ENCODE data around the gene CEBPG. TPM values are rescaled to one million over a fixed set of nuclear protein-coding genes. Genes with fewer than 3 reads are reported as not detected.

The CEBPG gene
- total RNA-seq, 1 donor from 2014 or later, result 22.5 TPM

DNA sequence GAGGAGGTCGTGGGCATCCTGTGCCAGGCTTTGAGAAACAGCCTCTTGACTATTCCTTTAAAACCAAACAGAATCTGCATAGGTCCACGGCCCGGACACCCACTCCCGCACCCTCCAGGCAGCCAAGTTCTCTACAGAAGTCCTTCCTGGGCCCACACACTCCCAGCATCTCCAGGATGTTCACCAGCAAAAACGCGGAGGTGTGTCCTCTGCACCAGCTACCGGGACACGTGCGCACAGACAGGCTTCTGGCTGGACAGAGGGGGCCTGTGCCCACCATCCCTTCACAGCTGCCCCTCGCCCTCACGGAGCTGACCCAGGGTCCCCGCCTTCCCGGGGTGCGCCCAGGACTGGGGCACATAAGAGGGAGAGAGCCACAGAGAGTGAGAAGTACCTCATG lies 44.2 kb downstream of the CEBPG start:
- no peak for DNase-seq (ENCODE audit: extremely low read depth, low read depth, low spot score)

- DNase-seq (ENCODE audit: extremely low read depth, low read depth, low spot score), result no peak
These were observed 45.0 kb downstream of the CEBPG start for GRCh38 chr19:33418461-33418860.

- no peak for DNase-seq (ENCODE audit: extremely low read depth, low read depth, low spot score)
These were observed 45.6 kb downstream of the CEBPG start for GRCh38 chr19:33418871-33419787.

GRCh38 chr19:33419788-33420130 lies 46.2 kb downstream of the CEBPG start:
- no peak for DNase-seq (ENCODE audit: extremely low read depth, low read depth, low spot score)

GRCh38 chr19:33420821-33421220 lies 47.3 kb downstream of the CEBPG start:
- DNase-seq (ENCODE audit: extremely low read depth, low read depth, low spot score), result no peak

GRCh38 chr19:33421368-33421767 lies 47.9 kb downstream of the CEBPG start:
- no peak for DNase-seq (ENCODE audit: extremely low read depth, low read depth, low spot score)

DNA sequence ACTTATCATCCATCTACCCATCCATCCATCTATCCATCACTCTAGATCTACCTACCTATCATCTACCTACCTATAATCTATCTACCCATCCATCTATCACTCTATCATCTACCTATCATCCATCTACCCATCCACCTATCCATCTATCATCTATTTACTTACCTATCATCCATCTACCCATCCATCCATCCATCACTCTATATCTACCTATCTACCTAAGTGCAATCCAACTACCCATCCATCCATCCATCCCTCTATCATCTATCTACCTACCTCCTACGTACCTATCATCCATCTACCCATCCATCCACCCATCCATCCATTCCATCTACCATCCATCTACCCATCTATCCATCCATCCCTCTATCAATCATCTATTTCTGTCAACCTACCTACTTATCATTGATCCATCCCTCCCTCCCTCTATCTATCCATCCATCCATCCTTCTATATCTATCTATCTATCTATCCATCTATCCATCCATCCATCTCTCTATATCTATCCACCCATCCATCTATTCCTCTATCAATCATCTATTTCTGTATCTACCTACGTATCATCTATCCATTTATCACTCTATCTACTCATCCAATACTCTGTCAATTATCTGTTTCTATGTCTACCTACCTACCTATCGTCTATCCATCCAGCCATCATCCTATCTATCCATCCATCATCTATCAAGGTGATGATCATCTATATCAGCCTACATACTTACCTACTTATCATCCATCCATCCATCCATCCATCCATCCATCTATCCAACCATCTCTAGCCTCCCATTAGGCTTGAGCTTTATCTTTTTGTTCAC lies 49.1 kb downstream of the CEBPG start:
- no peak for DNase-seq (ENCODE audit: extremely low read depth, low read depth, low spot score)

DNA sequence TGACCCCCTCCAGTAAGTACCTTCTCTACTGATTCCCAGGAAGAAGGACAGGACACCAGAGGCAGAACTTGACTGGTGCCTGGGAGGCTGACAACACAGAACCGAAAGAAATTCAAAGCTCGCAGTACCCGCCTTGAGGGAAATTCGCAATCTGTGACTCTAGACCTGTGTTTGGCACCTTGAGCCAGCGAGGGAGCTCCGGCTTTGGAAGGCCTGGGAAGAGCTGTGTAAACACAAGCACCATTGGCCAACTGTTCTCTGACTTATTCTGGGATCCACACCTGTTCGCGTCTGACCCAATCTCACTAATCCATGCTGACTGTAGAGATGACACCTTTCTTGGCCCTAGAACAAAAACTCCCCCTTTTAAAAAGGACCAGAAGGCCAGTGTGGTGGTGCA lies 50.7 kb downstream of the CEBPG start:
- no peak for DNase-seq (ENCODE audit: extremely low read depth, low read depth, low spot score)

DNA sequence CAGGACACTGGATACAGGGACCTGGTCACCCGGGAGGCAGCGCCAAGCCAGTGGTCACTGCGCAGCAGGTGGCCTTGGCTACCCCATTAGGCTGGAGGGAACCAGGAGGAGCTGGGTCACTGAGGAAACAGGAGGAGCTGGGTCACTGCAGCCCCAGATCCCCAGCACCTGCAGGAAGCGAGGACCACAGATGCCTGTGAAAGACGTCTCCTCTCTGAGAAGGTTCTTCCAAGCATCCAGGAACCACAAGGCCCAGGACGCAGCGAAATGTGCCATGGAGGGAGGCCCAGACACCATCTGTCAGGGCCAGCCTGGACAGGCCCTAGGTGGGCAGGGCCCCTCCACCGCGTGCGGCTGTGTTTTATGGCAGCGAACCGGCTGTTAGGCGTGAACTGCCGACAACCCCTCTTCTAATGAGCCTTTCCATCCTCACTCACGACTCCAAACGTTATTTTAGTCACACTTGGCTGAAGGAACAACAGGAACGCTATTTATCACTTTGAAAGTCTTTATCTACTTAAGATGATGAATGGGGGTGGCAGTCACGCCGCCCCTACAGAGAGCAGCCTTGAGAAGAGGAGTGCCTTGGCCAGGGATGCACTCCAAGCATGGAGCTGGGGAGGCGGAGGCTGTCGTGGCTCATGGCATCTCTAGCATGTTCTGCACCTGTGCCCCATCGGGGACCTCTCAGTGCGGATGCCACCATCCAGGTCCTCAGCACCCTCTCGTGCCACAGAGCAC lies 53.3 kb downstream of the CEBPG start:
- DNase-seq (ENCODE audit: extremely low read depth, low read depth, low spot score), result no peak

GRCh38 chr19:33427801-33428626 lies 54.5 kb downstream of the CEBPG start:
- no peak for DNase-seq (ENCODE audit: extremely low read depth, low read depth, low spot score)

GRCh38 chr19:33428627-33429125 lies 55.2 kb downstream of the CEBPG start:
- no peak for DNase-seq (ENCODE audit: extremely low read depth, low read depth, low spot score)

DNA sequence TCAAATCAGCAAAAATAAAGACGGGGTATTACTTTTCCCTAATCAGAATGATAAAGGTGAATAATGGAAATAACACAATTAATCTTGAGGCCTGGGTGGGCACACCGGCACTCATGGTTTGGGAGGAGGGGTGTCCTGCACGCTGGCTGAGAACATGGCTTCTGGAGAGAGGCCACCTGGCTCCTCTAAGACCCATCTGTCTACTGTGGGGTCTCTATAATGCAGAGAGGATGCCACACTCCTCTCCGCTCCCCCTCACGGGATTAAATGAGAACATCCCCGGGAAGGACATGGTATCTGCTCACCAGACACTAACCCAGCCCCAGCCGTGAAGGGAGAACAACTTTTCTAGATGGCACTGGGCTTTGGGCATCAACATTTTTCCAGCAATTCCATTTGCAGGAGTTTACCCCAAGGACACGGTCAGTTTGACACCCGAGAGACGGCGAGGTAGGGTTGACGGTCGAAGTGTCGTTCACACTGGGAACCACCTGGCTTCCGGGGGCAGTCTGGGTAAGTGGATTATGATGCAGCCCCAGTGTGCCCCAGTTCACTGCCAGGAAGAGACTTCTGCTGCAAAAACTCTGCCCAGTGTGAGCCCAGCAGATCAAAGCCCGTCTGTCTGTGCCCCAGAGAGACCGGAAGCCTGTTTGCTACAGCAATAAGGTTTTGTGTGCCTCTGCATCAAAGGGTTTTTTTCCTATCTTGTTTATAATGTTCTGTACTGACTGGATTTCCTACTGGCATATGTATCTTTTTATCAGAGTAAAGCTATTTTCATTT lies 56.6 kb downstream of the CEBPG start:
- no peak for DNase-seq (ENCODE audit: extremely low read depth, low read depth, low spot score)

DNA sequence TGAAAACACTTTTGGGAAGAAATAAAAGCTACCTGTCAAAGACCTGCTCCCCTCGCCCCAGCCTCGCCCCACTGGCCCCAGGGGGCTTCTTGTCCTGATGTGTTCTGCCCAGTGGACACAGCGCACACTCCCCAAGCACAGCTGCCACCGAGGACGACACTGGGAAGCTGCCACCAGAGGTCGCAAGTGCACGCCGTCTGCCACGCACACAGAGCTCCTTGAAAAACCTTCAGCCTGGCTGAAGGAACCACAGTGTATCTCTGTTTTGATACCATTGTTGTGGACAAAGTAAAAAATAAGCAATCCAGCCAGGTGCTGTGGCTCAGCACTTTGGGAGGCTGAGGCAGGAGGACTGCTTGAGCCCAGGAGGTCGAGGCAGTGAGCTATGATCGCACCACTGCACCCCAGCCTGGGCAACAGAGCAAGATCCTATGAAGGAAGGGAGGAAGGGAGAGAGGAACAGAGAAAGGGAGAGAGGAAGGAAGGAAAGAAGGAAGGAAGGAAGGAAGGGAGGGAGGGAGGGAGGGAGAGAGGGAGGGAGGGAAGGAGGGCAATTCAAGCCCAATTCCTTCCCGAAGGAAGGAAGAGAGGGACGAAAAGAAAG lies 57.3 kb downstream of the CEBPG start:
- no peak for DNase-seq (ENCODE audit: extremely low read depth, low read depth, low spot score)

DNA sequence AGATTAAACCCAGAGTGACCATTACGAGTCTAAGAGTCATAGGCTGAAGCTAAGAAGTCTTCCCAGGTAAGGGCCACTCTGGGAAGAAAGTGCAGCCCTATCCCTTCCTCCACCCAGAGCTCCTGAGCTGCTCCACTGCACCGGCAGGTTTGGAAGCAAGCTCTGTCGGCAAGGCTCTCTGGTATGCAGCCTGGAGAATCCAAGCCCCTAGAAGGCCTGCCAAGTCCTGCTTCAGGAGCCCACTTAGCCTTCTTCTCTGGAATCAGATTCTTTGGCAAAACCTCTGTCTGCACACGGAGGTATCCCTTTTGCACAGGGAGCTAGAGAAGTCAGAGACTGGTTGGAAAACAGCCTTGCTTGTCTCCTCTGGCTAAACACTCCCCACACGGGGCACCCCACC lies 58.5 kb downstream of the CEBPG start:
- no peak for DNase-seq (ENCODE audit: extremely low read depth, low read depth, low spot score)

Other genes starting within 250 kb of the CEBPG start
- gene WDR88, start 241.6 kb upstream of the CEBPG start, total RNA-seq, result not detected in 2 replicates
- gene LRP3, start 179.4 kb upstream of the CEBPG start, total RNA-seq, result 30.0 and 36.5 TPM in 2 replicates
- not detected in 2 replicates for gene SLC7A10, start 147.9 kb upstream of the CEBPG start, total RNA-seq
- 0.10 and 0.47 TPM in 2 replicates for gene CEBPA, start 71.2 kb upstream of the CEBPG start, total RNA-seq
- 93.1 and 110 TPM in 2 replicates for gene PEPD, start 148.1 kb downstream of the CEBPG start, total RNA-seq
- 0.58 TPM in 1 of 2 replicates, not detected in the other for gene CHST8, start 248.2 kb downstream of the CEBPG start, total RNA-seq

Measured in glomerular endothelial cell (primary cell).